D721Med (cell line): ENCODE results near the gene GLIS1.
A peak's percentile ranks its signal among the peaks of the same experiment; 100 is the strongest.

ENCODE experiments used
- DNase-seq: peaks from one replicate; pipeline ENCODE4 v3.0.0; 2011; ENCODE audit warnings: low spot score; ENCODE audit not compliant: insufficient read length
- FAIRE-seq: peaks from 2 replicates; lab custom pipeline; 2011; peaks lifted over from hg19 to GRCh38; lab: Jason Lieb, UNC
- CTCF ChIP-seq: IDR thresholded peaks from 2 replicates; pipeline ENCODE4 v1.5.1; 2012; ENCODE audit warnings: mild to moderate bottlenecking, control low read depth; ENCODE audit not compliant: insufficient read depth; ENCODE audit errors: missing control alignments

GLIS1 gene

GRCh38 chr1:53739109-53739681 is at the start of gene GLIS1:
TSS of gene GLIS1 (minus strand) at chr1:53739164. CDS start at chr1:53738064, 1,100 bp downstream.
- no peak for FAIRE-seq
- no peak for TF ChIP-seq CTCF
- DNase-seq, result peak; percentile 98

GRCh38 chr1:53787655-53788054 is 48.7 kb upstream of the GLIS1 start:
- FAIRE-seq (no peak), DNase-seq (no peak)
- no peak for TF ChIP-seq CTCF

DNA sequence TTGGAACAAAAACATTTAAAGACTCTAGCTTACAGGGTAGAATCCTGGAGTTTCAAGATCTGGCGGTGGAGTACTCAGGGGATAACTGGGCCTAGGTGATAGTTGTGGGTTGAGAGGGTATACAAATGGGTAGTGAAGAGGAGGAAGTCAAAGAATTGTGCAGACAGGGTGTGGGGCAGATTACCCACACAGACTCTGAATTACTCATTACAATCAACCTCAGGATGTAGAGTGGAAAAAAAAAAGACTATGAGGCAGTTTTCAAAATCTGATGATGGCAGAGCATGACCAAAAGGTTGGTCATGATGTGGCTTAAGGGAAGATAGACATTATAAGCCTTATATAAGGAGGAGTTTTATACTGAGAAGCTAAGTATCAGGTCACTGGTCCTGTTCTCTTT is 44.1 kb upstream of the GLIS1 start:
- no peak for TF ChIP-seq CTCF
- no peak for DNase-seq
- FAIRE-seq, result no peak

DNA sequence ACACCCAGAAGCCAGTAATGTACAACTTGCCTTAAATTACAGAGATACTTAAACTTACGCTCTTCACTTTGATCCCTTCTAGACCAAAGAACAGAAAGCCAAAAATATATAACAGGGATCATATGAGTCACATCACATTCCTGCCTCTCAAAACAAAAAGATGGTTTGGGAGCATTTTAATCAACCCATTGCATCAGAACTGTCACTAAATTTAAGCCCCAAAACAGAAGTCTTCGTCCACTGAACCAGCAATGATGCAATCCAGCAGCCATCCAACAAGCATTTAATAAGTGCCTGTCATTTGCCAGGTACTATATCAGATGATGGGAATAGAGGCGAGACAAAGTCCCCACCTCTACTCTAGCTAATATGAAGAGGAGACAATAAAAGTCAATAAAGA is 42.7 kb upstream of the GLIS1 start:
- DNase-seq, result no peak
- TF ChIP-seq CTCF, result no peak
- no peak for FAIRE-seq

DNA sequence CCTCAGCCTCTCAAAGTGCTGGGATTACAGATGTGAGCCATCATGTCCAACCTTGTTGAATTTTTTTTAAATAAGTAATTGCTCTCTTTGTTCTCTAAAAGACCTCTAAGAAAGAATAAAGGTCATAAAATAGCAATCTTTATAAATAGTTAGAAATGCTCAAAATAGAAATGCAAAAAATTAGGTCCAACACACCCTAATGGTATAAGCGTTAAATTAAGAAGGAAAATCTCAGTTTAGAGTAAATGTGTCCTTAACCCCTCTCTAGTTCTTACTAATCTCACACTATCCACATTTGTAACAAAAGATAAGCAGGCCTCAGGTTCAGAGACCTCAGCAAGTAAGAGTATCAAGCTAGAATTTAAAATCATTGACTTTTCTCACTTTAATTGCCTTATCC is 38.3 kb upstream of the GLIS1 start:
- TF ChIP-seq CTCF, result no peak
- DNase-seq, result no peak
- FAIRE-seq, result no peak

DNA sequence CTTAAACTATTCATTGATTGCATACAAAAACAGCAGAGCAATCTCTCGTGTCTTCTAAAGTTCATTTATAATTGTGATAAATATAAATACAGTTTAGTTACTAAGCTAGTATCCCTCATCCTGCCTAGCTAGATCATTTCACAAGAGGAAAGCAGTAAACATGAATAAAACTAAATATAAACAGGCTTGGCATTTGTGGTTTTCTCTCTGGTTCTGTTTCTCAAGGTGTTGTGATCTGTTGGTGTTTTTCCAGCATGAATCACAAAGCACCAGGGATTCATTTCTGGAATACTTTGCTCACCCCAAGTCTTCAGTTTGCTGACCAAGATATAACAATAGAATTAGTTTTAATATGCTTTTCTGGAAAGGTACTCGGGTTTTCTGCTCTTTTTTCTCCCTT is 32.7 kb upstream of the GLIS1 start:
- no peak for FAIRE-seq
- no peak for TF ChIP-seq CTCF
- no peak for DNase-seq

DNA sequence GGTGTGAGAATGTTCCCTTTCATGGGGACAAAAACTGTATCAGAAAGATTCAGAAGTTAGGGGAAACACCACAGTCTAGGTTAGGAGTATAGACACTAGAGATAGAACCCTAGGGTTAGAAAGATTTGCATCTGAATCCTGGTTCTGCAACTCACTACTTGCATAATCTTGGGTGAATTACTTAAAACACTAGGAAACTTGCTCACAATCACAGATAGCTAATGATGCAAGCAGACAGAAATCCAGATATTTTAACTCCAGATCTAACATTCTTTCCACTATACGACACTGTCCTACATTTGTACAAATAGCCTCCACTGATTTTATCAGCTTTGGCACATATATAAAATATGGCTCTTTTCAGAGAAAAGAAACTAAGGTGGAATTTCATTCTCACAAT is 30.8 kb upstream of the GLIS1 start:
- no peak for TF ChIP-seq CTCF
- FAIRE-seq (no peak), DNase-seq (no peak)
